Measurements from ENCODE around the gene CNTNAP5.

GRCh38 chr2:124153713-124154112, 128.6 kb downstream of the CNTNAP5 start:
- TF ChIP-seq CTCF (IDR thresholded peaks at IDR 0.05; ENCODE audit: low read depth, low read length, missing input control) = no peak
- no peak for TF ChIP-seq YY1 (IDR thresholded peaks at IDR 0.05)
- no peak for TF ChIP-seq RAD21 (IDR thresholded peaks at IDR 0.05)
- no peak for TF ChIP-seq FOXA1 (IDR thresholded peaks at IDR 0.05)
- TF ChIP-seq GABPA (IDR thresholded peaks at IDR 0.05 in 1 of 2, conservative IDR thresholded peaks at IDR 0.05 in 1 of 2) = no peak
- no peak for TF ChIP-seq JUND (IDR thresholded peaks at IDR 0.05)
- TF ChIP-seq EGR1 (IDR thresholded peaks at IDR 0.05; ENCODE audit: low read depth in 2 of 2) = no peak
- TF ChIP-seq MAX (IDR thresholded peaks at IDR 0.05) = no peak
- TF ChIP-seq TAF1 (conservative IDR thresholded peaks at IDR 0.05) = no peak
